Prostate gland (tissue), 2 donors: ENCODE results near the gene CES1. TPM values are rescaled to one million over a fixed set of nuclear protein-coding genes. Genes with fewer than 3 reads are reported as not detected.
"Not testable (repeated sequence)": the region's sequence is repeated elsewhere in the genome, so short reads cannot be mapped to it uniquely, and the experiment has no call there.

Experiments used
- DNase-seq: peaks from one replicate; pipeline ENCODE4 v3.0.0-alpha.2; 2019; ENCODE audit warnings: low spot score
- H3K27ac ChIP-seq, 2 donors: fragments of 200-600 bp; sonication (generic); 2 replicates each; pipeline ENCODE4 v1.5.1; 2017 to 2019
- H3K27me3 ChIP-seq: fragments of 200-600 bp; sonication (generic); replicated peaks from 2 replicates; pipeline ENCODE4 v1.5.1; 2019; ENCODE audit not compliant: insufficient read depth
- H3K36me3 ChIP-seq, 2 donors: fragments of 200-600 bp; sonication (generic); 1 replicate in 1 of 2; 2 replicates in 1 of 2; pipeline versions ENCODE4 v1.5.1 to v1.8.1; 2017 to 2019
- H3K4me1 ChIP-seq: fragments of 200-600 bp; sonication (generic); replicated peaks from 2 replicates; pipeline ENCODE4 v1.5.1; 2019
- H3K4me3 ChIP-seq, 2 donors: fragments of 200-600 bp; sonication (generic); 2 replicates each; pipeline ENCODE4 v1.5.1; 2017 to 2019
- H3K9me3 ChIP-seq: fragments of 200-600 bp; sonication (generic); 2 replicates; pipeline ENCODE4 v1.5.1; 2017
- POLR2A ChIP-seq: fragments of 450-650 bp; IDR thresholded peaks from one replicate; pipeline ENCODE4 v1.6.1; 2016; ENCODE audit warnings: antibody characterized with exemption, mild to moderate bottlenecking
- POLR2AphosphoS5 ChIP-seq: sonication (generic); formaldehyde crosslinking; IDR thresholded peaks from one replicate; pipeline ENCODE4 v1.6.1; 2017; ENCODE audit warnings: antibody characterized with exemption
- WGBS: methylation state at CpG from one replicate; pipeline ENCODE4 v1.1.5; 2018; 5-methylcytosine and 5-hydroxymethylcytosine counted together
- intact Hi-C: fragments of 100-400 bp; cut with DNase I; formaldehyde crosslinking; loops from one replicate; pipeline ENCODE4 v1.14.2; 2022
- total RNA-seq, 2 donors: library from RNA; depleted of rRNA; stranded (reverse); fragments of >200 nt; gene quantifications; one replicate each; pipeline ENCODE4 v1.1.0, GENCODE V29; 2016
- TF ChIP-seq, protein P1 (sequence below), 4 experiments: fragments of 200-600 bp in 2 of 4; fragments of 450-650 bp in 2 of 4; sonication (generic) in 2 of 4; IDR thresholded peaks; 1 replicate in 3 of 4; 2 replicates in 1 of 4; pipeline ENCODE4 v1.5.1; 2016 to 2019; ENCODE audit warnings: antibody characterized with exemption in 4 of 4, mild to moderate bottlenecking in 2 of 4, moderate library complexity in 2 of 4

The CES1 gene
- total RNA-seq, 2 donors from 2014 or later = 16.0 to 18.7 TPM

DNA sequence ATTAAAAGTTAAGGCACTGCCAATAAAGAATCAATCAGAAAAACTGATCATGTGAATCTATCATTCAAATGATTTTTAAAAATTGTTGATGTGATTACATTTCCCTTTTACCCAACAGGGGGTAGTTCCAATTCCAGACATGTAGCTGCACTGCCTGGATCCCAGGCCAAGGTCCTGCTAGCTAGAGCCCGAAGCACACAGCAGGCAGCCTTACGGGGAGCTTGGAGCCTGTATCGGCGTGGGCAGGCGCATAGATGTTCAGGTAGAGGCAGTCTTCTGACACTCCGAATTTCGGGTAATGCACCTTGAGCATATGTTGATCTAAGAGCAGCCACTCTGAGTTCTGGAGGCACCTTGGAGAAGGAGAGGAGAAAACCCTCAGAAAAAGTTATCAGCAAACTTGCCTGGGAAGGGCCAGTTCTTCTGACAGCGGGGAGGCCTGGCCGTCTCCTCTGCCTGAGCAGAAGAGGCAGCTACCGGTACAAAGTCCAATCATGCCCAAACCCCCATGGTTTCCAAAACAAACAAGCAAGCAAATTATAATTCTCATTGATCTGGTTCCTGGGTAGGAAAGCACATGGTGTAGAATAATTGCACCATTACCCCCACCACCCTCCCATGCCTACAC, 38.6 kb upstream of the CES1 start:
- Histone ChIP-seq H3K36me3 (no peaks in the 10 kb centered on the region), H3K4me3 (no peak overlapping the region), H3K27ac (no peak overlapping the region), H3K27me3 (no peaks in the 10 kb centered on the region), H3K9me3 (no peaks in the 10 kb centered on the region), H3K4me1 (no peaks in the 10 kb centered on the region)
- no peak for DNase-seq
- 82% methylated on average over 10 of the region's 10 CpGs for WGBS
- intact Hi-C loops = no loop called here
- TF ChIP-seq, protein P1, sequence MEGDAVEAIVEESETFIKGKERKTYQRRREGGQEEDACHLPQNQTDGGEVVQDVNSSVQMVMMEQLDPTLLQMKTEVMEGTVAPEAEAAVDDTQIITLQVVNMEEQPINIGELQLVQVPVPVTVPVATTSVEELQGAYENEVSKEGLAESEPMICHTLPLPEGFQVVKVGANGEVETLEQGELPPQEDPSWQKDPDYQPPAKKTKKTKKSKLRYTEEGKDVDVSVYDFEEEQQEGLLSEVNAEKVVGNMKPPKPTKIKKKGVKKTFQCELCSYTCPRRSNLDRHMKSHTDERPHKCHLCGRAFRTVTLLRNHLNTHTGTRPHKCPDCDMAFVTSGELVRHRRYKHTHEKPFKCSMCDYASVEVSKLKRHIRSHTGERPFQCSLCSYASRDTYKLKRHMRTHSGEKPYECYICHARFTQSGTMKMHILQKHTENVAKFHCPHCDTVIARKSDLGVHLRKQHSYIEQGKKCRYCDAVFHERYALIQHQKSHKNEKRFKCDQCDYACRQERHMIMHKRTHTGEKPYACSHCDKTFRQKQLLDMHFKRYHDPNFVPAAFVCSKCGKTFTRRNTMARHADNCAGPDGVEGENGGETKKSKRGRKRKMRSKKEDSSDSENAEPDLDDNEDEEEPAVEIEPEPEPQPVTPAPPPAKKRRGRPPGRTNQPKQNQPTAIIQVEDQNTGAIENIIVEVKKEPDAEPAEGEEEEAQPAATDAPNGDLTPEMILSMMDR (IDR thresholded peaks at IDR 0.05) = no peak
- TF ChIP-seq POLR2AphosphoS5 (no peak), POLR2A (no peak)

DNA sequence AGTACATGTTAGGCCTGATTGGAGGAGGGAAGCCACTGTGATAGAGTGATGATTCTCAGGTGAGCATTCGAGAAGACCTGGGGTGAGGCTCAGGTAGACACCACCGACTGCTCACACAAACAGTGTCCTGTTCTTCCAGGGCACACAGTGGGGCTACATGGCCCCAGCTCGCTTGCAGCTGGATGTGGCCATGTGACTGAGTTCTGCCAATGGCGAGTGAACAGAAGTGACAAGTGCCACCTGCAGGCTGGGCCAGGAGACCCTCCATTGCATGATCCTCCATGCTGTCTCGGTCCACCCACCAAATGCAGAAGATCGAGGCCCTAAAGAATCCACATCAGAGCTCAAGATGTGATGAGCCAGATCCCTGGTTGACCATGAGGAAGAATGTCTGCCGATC, 36.1 kb upstream of the CES1 start:
- TF ChIP-seq POLR2A = no peak
- TF ChIP-seq, protein P1 (IDR thresholded peaks at IDR 0.05) = no peak
- TF ChIP-seq POLR2AphosphoS5 = no peak
- intact Hi-C loops = no loop called here
- Histone ChIP-seq H3K36me3 (no peaks in the 10 kb centered on the region), H3K9me3 (no peaks in the 10 kb centered on the region), H3K4me1 (no peaks in the 10 kb centered on the region), H3K27me3 (no peaks in the 10 kb centered on the region), H3K4me3 (no peak overlapping the region), H3K27ac (no peak overlapping the region)
- no peak for DNase-seq
- WGBS = 89% methylated on average over 7 of the region's 7 CpGs

DNA sequence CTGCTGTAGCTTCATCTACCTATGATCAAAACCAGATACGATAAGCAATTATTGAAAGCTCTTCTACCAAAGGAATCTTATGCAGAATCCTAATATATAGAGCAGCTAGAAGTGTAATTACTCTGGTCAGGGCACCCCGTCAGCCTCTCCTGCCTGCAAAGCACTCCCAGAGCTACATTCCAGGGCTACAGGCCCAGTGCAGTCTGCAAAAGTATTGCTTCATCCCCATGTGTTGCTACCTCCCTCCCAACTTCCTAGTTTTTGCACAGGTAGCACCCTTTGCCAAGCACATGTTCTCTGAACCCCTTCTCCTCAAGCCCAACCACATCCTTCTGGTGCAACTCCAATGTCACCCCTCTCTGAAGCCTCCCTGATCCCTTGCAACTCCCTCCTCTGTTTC, 35.2 kb upstream of the CES1 start:
- Histone ChIP-seq H3K27ac (no peak overlapping the region), H3K27me3 (no peaks in the 10 kb centered on the region), H3K4me3 (no peak overlapping the region), H3K36me3 (no peaks in the 10 kb centered on the region), H3K9me3 (no peaks in the 10 kb centered on the region), H3K4me1 (no peaks in the 10 kb centered on the region)
- intact Hi-C loops = no loop called here
- WGBS = 83% methylated on average over 2 of the region's 2 CpGs
- no peak for DNase-seq
- TF ChIP-seq, protein P1 (IDR thresholded peaks at IDR 0.05) = no peak
- TF ChIP-seq POLR2A (no peak), POLR2AphosphoS5 (no peak)

DNA sequence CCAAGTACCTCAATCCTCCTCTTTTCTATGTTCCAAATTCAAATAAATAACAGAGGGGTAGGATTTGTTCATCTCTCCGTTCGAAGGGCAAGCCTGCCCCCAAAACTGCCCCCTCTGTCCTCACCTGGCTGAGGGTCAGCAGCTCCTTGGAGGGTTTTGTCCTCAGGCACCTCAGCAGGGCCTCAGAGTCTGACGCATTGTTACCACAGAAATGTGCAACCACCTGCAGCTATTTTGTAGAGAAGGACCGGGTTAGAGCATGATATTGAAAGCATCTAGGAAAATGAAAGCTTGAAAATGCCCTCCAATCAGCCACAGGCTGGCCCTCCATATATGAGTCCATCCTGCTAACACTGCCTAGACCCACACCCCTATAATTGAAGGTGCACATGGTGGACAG, 28.4 kb upstream of the CES1 start:
- intact Hi-C loops = no loop called here
- DNase-seq = no peak

DNA sequence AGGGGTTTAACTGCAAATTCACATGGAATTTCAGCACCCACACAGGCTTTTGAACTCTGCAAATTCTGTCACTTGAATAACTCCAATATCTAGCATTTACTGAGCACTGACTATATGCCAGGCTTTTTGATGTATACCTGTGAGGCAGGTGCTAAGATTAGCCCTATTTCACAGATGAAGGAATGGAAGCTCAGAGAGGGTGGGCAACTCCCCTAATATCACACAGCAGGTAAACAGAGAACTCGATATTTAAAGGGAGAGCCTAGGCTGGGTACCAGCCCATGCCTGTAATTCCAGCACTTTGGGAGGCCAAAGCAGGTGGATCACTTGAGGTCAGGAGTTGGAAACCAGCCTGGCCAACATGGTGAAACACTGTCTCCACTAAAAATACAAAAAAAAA, 24.8 kb upstream of the CES1 start:
- H3K4me1 ChIP-seq, DNase-seq, H3K27me3 ChIP-seq, H3K36me3 ChIP-seq, H3K4me3 ChIP-seq, H3K9me3 ChIP-seq, H3K27ac ChIP-seq, intact Hi-C loops: not testable (repeated sequence)
- WGBS = 75% methylated on average over 1 of the region's 1 CpG

More for the DNA sequence above, 28.4 kb upstream of the CES1 start:
- Histone ChIP-seq H3K36me3 (no peaks in the 10 kb centered on the region), H3K27me3 (no peaks in the 10 kb centered on the region), H3K9me3 (no peaks in the 10 kb centered on the region), H3K27ac (no peak overlapping the region), H3K4me1 (no peaks in the 10 kb centered on the region), H3K4me3 (no peak overlapping the region)
- no peak for TF ChIP-seq POLR2A
- TF ChIP-seq, protein P1 (IDR thresholded peaks at IDR 0.05) = no peak
- no peak for TF ChIP-seq POLR2AphosphoS5
- WGBS = 85% methylated on average over 4 of the region's 4 CpGs
